ENCODE measurements around the gene DBP. TPM values are rescaled to one million over a fixed set of nuclear protein-coding genes. Genes with fewer than 3 reads are reported as not detected.

DBP gene
- total and polyA plus RNA-seq, 2 of the 13 experiments (the other 11 are each of a cell fraction or from before 2014, with no cell fraction given) = 1.7 to 5.8 TPM

GRCh38 chr19:48608798-48609263 is 28.3 kb downstream of the DBP start:
- FAIRE-seq (peak; percentile 61), DNase-seq (ENCODE audit: low spot score) (peak; percentile 42), ATAC-seq (peak; percentile 52)
- no peaks in the 10 kb centered on the region for H3K79me2 ChIP-seq (ENCODE audit: insufficient read depth, low read length)
- H3K9me3 ChIP-seq (ENCODE audit: low read length) = no peaks in the 10 kb centered on the region
- no peak overlapping the region for H3K27ac ChIP-seq (ENCODE audit: extremely low read length, insufficient read depth, low read length)
- H3K27me3 ChIP-seq (ENCODE audit: control insufficient read depth in 1 of 2, insufficient read depth in 2 of 2, low read length in 2 of 2) = no peaks in the 10 kb centered on the region; a peak in 1 of 5 replicates
- H3K9ac ChIP-seq (ENCODE audit: insufficient read depth, low read depth, low read length) = no peak overlapping the region; the same call in 1 of the 2 replicates
- no peaks in the 10 kb centered on the region for H4K20me1 ChIP-seq (ENCODE audit: insufficient read depth, low read length)
- peaks cover 21% of the 10 kb centered on the region for H3K4me1 ChIP-seq (ENCODE audit: insufficient read depth, low read length)
- peak overlapping the region in 1 of 3 experiments; percentile 56; a peak in 2 of 6 replicates for H3K4me3 ChIP-seq (replicated peaks in 1 of 3; ENCODE audit: insufficient read depth in 1 of 3, low read depth in 2 of 3, low read length in 3 of 3)
- no TSS peak for BruUV-seq (replicated peaks)
- H3K4me2 ChIP-seq (ENCODE audit: low read depth, low read length) = peak overlapping the region; percentile 86
- no peaks in the 10 kb centered on the region for H3K36me3 ChIP-seq (replicated peaks in 1 of 2; ENCODE audit: control insufficient read depth in 1 of 2, insufficient read depth in 2 of 2, low read length in 2 of 2)
- ChIA-PET CTCF (ENCODE audit: low intra/inter-chr PET ratio, low total read pairs) (interaction anchor here (0.7 to 2.1 kb wide), 4 partner anchors 18 to 288 kb away, joined by 3 to 10 read pairs (median 4); no protein-coding TSS in a partner anchor), POLR2A (interaction anchor here (0.7 to 1.8 kb wide), 8 partner anchors 8 to 218 kb away, joined by 3 to 28 read pairs (median 3); partner anchors contain the start of genes KDELR1, RPL18 and SPHK2)
- in situ Hi-C loops (cut with HindIII; ENCODE audit: extremely low pct_ligation_motif_present, low pct_unique_long_range_greater_than_20kb) (no loop called here), intact Hi-C loops (cut with micrococcal nuclease; ENCODE audit: unreplicated experiment) (no loop called here)
- peak overlapping the region; percentile 96 for H2AFZ ChIP-seq (ENCODE audit: low read length)
- WGBS (ENCODE audit: low lambda C conversion rate) = 8% methylated on average over 6 of the region's 9 CpGs
- no peak for TF ChIP-seq BCLAF1 (IDR thresholded peaks at IDR 0.05)
- TF ChIP-seq ZNF780A (CRISPR knock-in tag; IDR thresholded peaks at IDR 0.05) = no peak
- no peak for TF ChIP-seq FOXK2 (IDR thresholded peaks at IDR 0.05)
- no peak for TF ChIP-seq ZSCAN29 (CRISPR knock-in tag; conservative IDR thresholded peaks at IDR 0.05)
- peak; percentile 41; the same call in 1 of the 2 replicates for TF ChIP-seq TBX2 (CRISPR knock-in tag; IDR thresholded peaks at IDR 0.05; ENCODE audit: borderline replicate concordance)
- TF ChIP-seq ZNF687 (CRISPR knock-in tag; IDR thresholded peaks at IDR 0.05) = peak; percentile 44
- peak; percentile 75 for TF ChIP-seq RAD21 (CRISPR knock-in tag; IDR thresholded peaks at IDR 0.05)
- TF ChIP-seq KDM3A (CRISPR knock-in tag; IDR thresholded peaks at IDR 0.05; ENCODE audit: low read depth) = no peak
- TF ChIP-seq ZNF292 (CRISPR knock-in tag; IDR thresholded peaks at IDR 0.05; ENCODE audit: borderline replicate concordance, low read depth) = no peak
- no peak for TF ChIP-seq HDAC6 (IDR thresholded peaks at IDR 0.05; ENCODE audit: low read depth, low read length)
- TF ChIP-seq PBX3 (CRISPR knock-in tag; IDR thresholded peaks at IDR 0.05; ENCODE audit: borderline replicate concordance) = no peak
- no peak for TF ChIP-seq ZNF768 (CRISPR knock-in tag; IDR thresholded peaks at IDR 0.05)
- no peak for TF ChIP-seq ZNF800 (CRISPR knock-in tag; IDR thresholded peaks at IDR 0.05)
- TF ChIP-seq TBP (CRISPR knock-in tag; IDR thresholded peaks at IDR 0.05) = no peak
- no peak for TF ChIP-seq SIX4 (CRISPR knock-in tag; IDR thresholded peaks at IDR 0.05)

All from HepG2 (cell line).